Stomach (tissue), 4 donors: ENCODE data around the gene PINK1.

Source experiments
- POLR2A ChIP-seq, 4 donors: fragments of 450-650 bp; IDR thresholded peaks; one replicate each; pipeline ENCODE4 v1.6.1; 2016; ENCODE audit warnings: antibody characterized with exemption in 4 of 4, control low read depth in 2 of 4, mild to moderate bottlenecking in 1 of 4, moderate library complexity in 1 of 4
- TF ChIP-seq, protein P1 (sequence below), 7 experiments: fragments of 450-650 bp in 4 of 7; fragments of 200-600 bp in 3 of 7; sonication (generic) in 3 of 7; IDR thresholded peaks; one replicate each; pipeline ENCODE4 v1.5.1; 2016 to 2019; ENCODE audit warnings: antibody characterized with exemption in 7 of 7, control low read depth in 2 of 7, mild to moderate bottlenecking in 1 of 7

DNA sequence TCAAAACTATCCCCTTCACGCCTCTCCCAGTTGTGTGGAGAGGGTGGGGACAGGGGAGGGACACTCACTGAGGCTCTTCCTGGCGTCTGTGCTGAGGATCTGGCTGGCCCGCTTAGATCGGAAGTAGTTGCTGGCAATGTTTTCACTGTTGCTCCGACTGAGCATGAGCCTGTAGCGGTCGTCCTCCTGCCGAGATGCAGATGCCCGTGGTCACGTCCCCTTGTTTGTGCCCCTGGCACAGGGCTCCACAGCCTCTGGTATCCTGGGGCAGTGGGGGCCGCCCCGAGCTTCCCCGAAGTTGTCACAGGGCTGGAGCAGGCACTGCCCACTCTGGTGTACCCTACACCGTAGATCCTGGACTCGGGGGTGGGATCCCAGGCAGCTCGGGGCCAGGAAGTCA lies 32.9 kb downstream of the PINK1 start:
- no peak for TF ChIP-seq POLR2A (IDR thresholded peaks at IDR 0.05)
- TF ChIP-seq, protein P1, sequence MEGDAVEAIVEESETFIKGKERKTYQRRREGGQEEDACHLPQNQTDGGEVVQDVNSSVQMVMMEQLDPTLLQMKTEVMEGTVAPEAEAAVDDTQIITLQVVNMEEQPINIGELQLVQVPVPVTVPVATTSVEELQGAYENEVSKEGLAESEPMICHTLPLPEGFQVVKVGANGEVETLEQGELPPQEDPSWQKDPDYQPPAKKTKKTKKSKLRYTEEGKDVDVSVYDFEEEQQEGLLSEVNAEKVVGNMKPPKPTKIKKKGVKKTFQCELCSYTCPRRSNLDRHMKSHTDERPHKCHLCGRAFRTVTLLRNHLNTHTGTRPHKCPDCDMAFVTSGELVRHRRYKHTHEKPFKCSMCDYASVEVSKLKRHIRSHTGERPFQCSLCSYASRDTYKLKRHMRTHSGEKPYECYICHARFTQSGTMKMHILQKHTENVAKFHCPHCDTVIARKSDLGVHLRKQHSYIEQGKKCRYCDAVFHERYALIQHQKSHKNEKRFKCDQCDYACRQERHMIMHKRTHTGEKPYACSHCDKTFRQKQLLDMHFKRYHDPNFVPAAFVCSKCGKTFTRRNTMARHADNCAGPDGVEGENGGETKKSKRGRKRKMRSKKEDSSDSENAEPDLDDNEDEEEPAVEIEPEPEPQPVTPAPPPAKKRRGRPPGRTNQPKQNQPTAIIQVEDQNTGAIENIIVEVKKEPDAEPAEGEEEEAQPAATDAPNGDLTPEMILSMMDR (IDR thresholded peaks at IDR 0.05): no peak
